Osteoblast (primary cell): ENCODE results near the gene PPFIBP2. TPM values are rescaled to one million over a fixed set of nuclear protein-coding genes. Genes with fewer than 3 reads are reported as not detected.

Experiments
- DNase-seq: peaks from one replicate; pipeline ENCODE4 v3.0.0; 2011; ENCODE audit warnings: low spot score, mixed read lengths; ENCODE audit not compliant: insufficient read length; ENCODE audit errors: missing footprints
- H2AFZ ChIP-seq: 2 replicates; pipeline ENCODE4 v1.6.0; 2011; ENCODE audit warnings: mild to moderate bottlenecking, low read length
- H3K27ac ChIP-seq: 2 replicates; pipeline ENCODE4 v1.5.1; 2011; ENCODE audit warnings: mild to moderate bottlenecking, low read depth, low read length, moderate library complexity
- H3K27me3 ChIP-seq: 2 replicates; pipeline ENCODE4 v1.6.0; 2012; ENCODE audit warnings: mild to moderate bottlenecking, control low read depth, inconsistent platforms, low read length, moderate library complexity; ENCODE audit not compliant: insufficient read depth
- H3K36me3 ChIP-seq: 2 replicates; pipeline ENCODE4 v1.5.1; 2011; ENCODE audit warnings: mild to moderate bottlenecking, low read length, control low read depth, moderate library complexity; ENCODE audit not compliant: insufficient read depth
- H3K4me1 ChIP-seq: 2 replicates; pipeline ENCODE4 v1.5.1; 2011; ENCODE audit warnings: mild to moderate bottlenecking, low read length, control low read depth, moderate library complexity; ENCODE audit not compliant: insufficient read depth
- H3K4me2 ChIP-seq: 2 replicates; pipeline ENCODE4 v1.6.0; 2011; ENCODE audit warnings: mild to moderate bottlenecking, low read length; ENCODE audit not compliant: insufficient read depth
- H3K4me3 ChIP-seq: fragments of 200-600 bp; sonication (generic); 3 replicates; pipeline ENCODE4 v1.5.1; 2012; ENCODE audit warnings: mild to moderate bottlenecking, low read length, inconsistent platforms; ENCODE audit not compliant: insufficient read depth
- H3K79me2 ChIP-seq: 2 replicates; pipeline ENCODE4 v1.6.0; 2012; ENCODE audit warnings: mild to moderate bottlenecking, low read length, control low read depth, inconsistent platforms; ENCODE audit not compliant: insufficient read depth
- H3K9me3 ChIP-seq: 2 replicates; pipeline ENCODE4 v1.5.1; 2011; ENCODE audit warnings: low read depth, low read length, control low read depth
- H4K20me1 ChIP-seq: 2 replicates; pipeline ENCODE4 v1.6.0; 2012; ENCODE audit warnings: mild to moderate bottlenecking, low read length, control low read depth; ENCODE audit not compliant: insufficient read depth
- total RNA-seq: library from RNA; depleted of rRNA; stranded (reverse); fragments of >200 nt; gene quantifications from 2 replicates; pipeline ENCODE4 v1.2.3, GENCODE V29; 2012
- TF ChIP-seq, protein P1 (sequence below): IDR thresholded peaks from 2 replicates; pipeline ENCODE4 v1.5.1; 2011; ENCODE audit warnings: mild to moderate bottlenecking, low read depth, low read length, moderate library complexity; ENCODE audit errors: extremely low read depth

Gene PPFIBP2
- total RNA-seq, 1 donor, result 25.0 TPM

DNA sequence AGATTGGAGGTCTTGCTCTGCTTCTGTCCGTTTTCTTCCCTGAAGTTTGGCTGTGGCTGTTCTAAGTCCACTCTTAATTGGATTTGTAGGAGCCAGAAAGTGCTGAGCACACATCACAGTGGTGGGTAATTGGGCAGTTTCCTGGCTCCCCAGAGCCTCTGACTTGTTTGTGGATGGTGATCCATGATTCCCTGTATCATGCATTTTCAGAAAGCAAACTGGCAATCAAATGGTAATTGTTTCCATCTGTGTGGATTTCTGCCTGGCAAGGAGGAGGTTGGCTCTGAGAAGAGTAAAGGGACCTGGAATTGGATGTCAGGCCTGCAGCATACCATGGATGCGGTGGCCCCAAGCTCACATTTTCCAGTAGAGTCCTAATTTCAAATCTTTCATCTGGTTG is 49.5 kb downstream of the PPFIBP2 start:
- no peak overlapping the region for H3K4me3 ChIP-seq
- DNase-seq, result no peak

DNA sequence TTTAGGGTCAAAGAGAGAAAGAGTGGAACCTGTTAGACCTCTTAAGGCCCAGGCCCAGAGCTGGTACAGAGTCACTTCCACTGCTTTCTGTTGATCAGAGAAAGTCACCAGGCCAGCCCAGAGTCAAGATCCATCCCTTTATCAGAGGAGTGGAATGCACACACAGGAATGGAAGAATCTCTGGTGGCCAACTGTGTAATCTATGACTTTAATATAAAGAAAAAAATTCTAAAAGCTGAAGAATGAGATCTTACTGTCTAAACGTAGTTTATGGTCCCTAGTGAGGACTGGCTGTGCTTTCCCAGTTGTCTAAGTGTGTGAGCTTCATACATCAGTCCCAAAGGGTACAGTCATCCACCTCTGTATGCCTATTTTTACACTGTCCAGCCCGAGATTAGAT is 51.0 kb downstream of the PPFIBP2 start:
- no peak for DNase-seq
- H3K79me2 ChIP-seq, result no peaks in the 10 kb centered on the region
- no peaks in the 10 kb centered on the region for H3K27me3 ChIP-seq
- no peaks in the 10 kb centered on the region for H3K9me3 ChIP-seq
- no peaks in the 10 kb centered on the region for H3K36me3 ChIP-seq
- H3K4me1 ChIP-seq, result no peaks in the 10 kb centered on the region
- H2AFZ ChIP-seq, result no peak overlapping the region
- TF ChIP-seq, protein P1, sequence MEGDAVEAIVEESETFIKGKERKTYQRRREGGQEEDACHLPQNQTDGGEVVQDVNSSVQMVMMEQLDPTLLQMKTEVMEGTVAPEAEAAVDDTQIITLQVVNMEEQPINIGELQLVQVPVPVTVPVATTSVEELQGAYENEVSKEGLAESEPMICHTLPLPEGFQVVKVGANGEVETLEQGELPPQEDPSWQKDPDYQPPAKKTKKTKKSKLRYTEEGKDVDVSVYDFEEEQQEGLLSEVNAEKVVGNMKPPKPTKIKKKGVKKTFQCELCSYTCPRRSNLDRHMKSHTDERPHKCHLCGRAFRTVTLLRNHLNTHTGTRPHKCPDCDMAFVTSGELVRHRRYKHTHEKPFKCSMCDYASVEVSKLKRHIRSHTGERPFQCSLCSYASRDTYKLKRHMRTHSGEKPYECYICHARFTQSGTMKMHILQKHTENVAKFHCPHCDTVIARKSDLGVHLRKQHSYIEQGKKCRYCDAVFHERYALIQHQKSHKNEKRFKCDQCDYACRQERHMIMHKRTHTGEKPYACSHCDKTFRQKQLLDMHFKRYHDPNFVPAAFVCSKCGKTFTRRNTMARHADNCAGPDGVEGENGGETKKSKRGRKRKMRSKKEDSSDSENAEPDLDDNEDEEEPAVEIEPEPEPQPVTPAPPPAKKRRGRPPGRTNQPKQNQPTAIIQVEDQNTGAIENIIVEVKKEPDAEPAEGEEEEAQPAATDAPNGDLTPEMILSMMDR, result no peak
- no peaks in the 10 kb centered on the region for H4K20me1 ChIP-seq
- no peak overlapping the region for H3K4me2 ChIP-seq
- H3K4me3 ChIP-seq, result no peak overlapping the region
- H3K27ac ChIP-seq, result no peak overlapping the region

More for the DNA sequence above, 49.5 kb downstream of the PPFIBP2 start:
- no peaks in the 10 kb centered on the region for H3K36me3 ChIP-seq
- no peaks in the 10 kb centered on the region for H3K79me2 ChIP-seq
- H3K27ac ChIP-seq, result no peak overlapping the region
- H4K20me1 ChIP-seq, result no peaks in the 10 kb centered on the region
- no peaks in the 10 kb centered on the region for H3K9me3 ChIP-seq
- H3K4me1 ChIP-seq, result no peaks in the 10 kb centered on the region
- TF ChIP-seq, protein P1, result no peak
- no peaks in the 10 kb centered on the region for H3K27me3 ChIP-seq
- H2AFZ ChIP-seq, result no peak overlapping the region
- no peak overlapping the region for H3K4me2 ChIP-seq

DNA sequence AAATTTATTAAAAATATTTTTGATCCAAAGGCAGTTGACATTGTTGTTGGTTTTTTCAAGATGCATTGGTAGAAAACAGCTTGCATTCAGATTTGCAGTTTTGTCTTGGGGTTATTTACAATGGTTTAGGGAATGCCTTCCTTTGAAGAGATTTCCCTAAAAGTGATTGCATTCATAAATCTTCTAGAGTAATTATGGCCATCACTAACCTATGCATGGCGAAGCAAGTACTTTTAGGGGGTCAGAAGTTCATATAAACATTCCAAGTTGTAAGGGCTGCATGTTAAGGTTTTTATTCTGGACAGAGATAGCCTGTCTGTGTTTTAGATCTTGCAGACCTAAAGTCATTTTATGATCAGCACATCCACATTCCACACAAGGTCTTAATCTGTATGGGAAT is 53.5 kb downstream of the PPFIBP2 start:
- TF ChIP-seq, protein P1, result no peak
- Histone ChIP-seq H3K4me2 (no peak overlapping the region), H3K27ac (no peak overlapping the region), H3K27me3 (no peaks in the 10 kb centered on the region), H3K79me2 (no peaks in the 10 kb centered on the region), H4K20me1 (no peaks in the 10 kb centered on the region), H3K36me3 (no peaks in the 10 kb centered on the region), H3K9me3 (no peaks in the 10 kb centered on the region), H3K4me1 (peaks cover 8% of the 10 kb centered on the region), H3K4me3 (no peak overlapping the region), H2AFZ (no peak overlapping the region)
- no peak for DNase-seq

DNA sequence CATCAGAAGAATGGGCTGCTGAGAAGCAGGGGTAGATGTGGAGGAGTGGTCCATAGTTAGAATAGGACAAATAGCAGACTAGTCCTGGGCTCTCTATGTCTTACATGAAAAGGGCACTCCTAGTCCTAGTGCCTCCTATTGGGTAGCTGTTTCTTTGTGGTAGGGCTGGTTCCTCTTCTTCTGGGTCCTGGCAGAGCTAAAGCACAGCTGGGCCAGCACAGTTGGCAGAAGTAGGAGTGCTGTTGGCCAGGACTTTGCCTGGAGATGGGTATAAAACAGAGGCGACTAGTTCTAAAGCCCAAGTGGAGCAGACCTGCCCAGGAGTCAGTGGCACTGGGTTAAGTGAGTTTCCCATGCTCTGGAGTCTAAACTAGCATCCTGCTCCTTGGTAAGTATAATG is 55.2 kb downstream of the PPFIBP2 start:
- TF ChIP-seq, protein P1, result no peak
- H3K79me2 ChIP-seq, result no peaks in the 10 kb centered on the region
- no peak for DNase-seq
- no peaks in the 10 kb centered on the region for H3K9me3 ChIP-seq
- no peak overlapping the region for H3K4me3 ChIP-seq
- H3K4me1 ChIP-seq, result peaks cover 25% of the 10 kb centered on the region
- H3K27me3 ChIP-seq, result no peaks in the 10 kb centered on the region
- H3K36me3 ChIP-seq, result no peaks in the 10 kb centered on the region
- no peak overlapping the region for H3K4me2 ChIP-seq
- H4K20me1 ChIP-seq, result no peaks in the 10 kb centered on the region
- no peak overlapping the region for H2AFZ ChIP-seq
- H3K27ac ChIP-seq, result no peak overlapping the region
